NCI-H526 treated with DMSO at 0.1 percent for 48 hours (cell line): ENCODE results near the gene QRFP.

Experiments
- DNase-seq: peaks from one replicate; lab custom pipeline; 2025; lab: John Stamatoyannopoulos, UW

QRFP gene

GRCh38 chr9:130872093-130872492 lies 24.5 kb downstream of the QRFP start:
- no peak for DNase-seq

GRCh38 chr9:130871395-130872062 lies 25.1 kb downstream of the QRFP start:
- no peak for DNase-seq

GRCh38 chr9:130870491-130871381 lies 25.9 kb downstream of the QRFP start:
- no peak for DNase-seq

DNA sequence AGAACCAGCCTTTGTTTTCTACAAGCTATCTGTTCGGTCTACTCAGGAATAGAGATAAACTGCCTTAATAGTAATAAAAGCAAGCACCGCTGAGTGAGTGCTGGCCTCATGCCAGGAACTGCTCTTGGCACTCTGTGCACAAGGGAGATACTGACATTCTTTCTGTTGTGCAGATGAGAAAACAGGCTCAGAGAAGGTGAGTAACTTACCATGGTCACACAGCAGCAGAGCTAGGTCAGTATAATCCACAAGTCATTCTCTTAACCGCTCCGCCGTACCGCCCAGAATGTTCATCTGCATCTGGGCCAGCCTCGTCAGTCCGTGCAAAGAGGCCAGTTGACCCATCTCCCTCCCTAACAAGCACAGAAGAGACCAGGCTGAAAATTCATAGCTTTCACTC lies 27.4 kb downstream of the QRFP start:
- no peak for DNase-seq

GRCh38 chr9:130868230-130868629 lies 28.4 kb downstream of the QRFP start:
- DNase-seq = no peak

- no peak for DNase-seq
These were observed 29.1 kb downstream of the QRFP start for GRCh38 chr9:130867556-130867955.

GRCh38 chr9:130866474-130866965 lies 30.1 kb downstream of the QRFP start:
- DNase-seq = peak; percentile 62

DNA sequence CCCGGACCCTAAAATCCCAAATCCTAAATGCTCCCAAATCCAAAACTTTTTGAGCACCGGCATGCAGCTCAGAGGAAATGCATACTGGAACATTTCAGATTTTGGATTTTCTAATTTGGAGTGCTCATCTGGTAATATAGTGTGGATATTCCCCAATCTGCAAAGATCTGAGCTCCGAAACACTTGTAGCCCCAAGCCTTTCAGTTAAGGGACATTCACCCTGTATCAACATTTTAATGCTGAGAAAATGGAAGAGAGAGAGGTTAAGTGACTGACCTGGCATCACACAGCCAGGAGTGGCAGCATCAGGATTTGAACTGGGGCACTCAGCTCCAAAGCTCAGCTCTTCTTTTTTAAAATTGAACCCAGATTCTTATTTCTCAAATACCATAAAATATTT lies 30.7 kb downstream of the QRFP start:
- no peak for DNase-seq

- no peak for DNase-seq
These were observed 32.1 kb downstream of the QRFP start for GRCh38 chr9:130864541-130864940.

- DNase-seq = no peak
These were observed 33.9 kb downstream of the QRFP start for GRCh38 chr9:130862747-130863146.

- no peak for DNase-seq
These were observed 34.4 kb downstream of the QRFP start for GRCh38 chr9:130862217-130862616.

- DNase-seq = no peak
These were observed 35.0 kb downstream of the QRFP start for GRCh38 chr9:130861372-130862180.

DNA sequence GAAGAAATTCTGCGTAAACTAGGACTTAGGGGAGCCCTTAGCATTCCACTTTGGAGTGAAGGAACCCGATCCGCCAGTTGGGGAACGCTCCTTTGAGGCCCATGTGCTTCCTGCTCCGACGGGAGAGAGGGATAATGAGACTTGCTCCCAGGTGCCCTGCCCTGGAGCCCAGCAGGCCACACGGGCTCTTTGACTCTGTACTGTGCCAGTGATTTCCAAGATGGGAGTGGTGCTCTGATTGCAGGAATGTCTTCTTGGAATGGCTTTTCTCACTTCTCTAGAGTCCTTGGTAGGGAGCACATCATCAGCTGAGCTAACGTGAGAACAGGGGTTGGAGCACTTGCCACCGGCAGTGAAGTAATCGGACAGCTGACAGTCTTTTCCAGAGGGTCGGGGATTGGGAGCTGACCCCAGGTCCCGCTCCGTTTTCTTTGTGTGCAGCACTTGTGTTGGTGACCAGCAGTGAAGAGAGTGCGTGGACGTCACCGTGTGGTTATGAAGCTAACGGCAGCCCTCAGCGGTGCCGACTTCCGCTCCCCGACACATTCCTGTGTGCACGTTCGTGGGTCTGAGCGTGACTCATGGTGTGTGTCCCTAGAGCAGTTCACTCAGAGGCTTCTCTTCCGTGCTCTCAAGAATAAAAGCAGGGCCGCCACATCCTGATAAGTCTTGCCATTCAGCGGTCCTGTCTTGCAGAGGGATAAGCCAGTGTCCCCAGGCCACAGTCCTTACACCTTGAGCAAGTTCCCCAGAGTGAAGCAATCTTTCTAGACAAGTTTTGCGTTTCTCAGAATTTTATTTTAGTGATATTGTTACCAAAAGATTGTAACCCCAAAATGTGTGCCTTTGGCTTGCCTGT lies 35.9 kb downstream of the QRFP start:
- no peak for DNase-seq

GRCh38 chr9:130858739-130859705 lies 37.6 kb downstream of the QRFP start:
- DNase-seq = no peak

- no peak for DNase-seq
These were observed 38.5 kb downstream of the QRFP start for GRCh38 chr9:130857864-130858738.

DNA sequence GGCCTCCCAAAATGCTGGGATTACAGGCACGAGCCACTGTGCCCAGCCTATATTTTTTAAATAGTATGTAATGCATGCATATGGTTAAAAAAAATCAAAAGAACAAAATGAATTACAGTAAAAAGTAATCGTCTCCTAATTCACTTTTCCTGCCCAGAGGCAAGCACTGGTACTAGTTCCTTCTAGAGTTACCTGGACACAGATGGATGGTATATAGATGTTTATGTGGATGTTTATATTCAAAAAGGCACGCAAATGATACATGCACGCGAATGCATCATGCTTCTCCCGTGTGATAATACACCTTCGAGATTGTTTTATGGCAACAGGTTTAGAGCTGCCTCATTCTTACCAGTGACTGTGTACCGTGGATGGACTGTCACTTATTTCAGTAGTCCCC lies 40.1 kb downstream of the QRFP start:
- DNase-seq = no peak

DNA sequence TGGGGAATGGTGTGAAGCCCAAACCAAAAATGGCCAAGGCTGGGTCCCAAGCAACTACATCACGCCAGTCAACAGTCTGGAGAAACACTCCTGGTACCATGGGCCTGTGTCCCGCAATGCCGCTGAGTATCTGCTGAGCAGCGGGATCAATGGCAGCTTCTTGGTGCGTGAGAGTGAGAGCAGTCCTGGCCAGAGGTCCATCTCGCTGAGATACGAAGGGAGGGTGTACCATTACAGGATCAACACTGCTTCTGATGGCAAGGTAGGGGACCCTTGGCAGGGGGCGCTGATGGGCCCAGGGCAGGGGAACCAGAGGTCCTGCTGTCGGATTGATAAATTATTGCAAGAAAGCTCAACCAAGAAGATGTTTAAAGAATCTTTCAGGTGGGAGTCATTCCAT lies 41.8 kb downstream of the QRFP start:
- DNase-seq = no peak

- no peak for DNase-seq
These were observed 42.5 kb downstream of the QRFP start for GRCh38 chr9:130854092-130854491.

DNA sequence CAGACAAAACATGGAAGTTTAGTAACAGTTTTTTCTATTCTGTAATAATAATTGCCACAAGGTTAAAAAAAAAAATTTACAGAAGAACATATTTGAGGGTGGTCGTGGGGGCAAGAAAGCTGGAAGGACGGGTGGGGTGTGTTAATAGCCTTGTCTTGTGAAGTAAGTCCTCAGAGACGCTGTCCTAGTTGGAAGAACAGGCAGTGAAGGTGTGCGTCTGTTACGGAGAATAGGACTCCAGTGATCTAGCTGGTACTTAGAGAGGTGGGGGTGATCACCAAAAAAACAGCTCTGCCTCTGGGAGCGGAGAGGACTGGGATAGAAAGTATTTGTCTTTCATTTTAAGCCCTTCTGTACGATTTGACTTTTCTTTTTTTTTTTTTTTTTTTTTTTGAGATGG lies 43.8 kb downstream of the QRFP start:
- DNase-seq = no peak
